Measurements from ENCODE around the gene S100A13.
"Not testable (repeated sequence)": the region's sequence is repeated elsewhere in the genome, so short reads cannot be mapped to it uniquely, and the experiment has no call there.

Gene S100A13

GRCh38 chr1:153649863-153650235 is 22.5 kb upstream of the S100A13 start:
- intact Hi-C loops (cut with DNase I), result loop anchor here (10.0 kb wide), 1 partner anchor 135 kb away; no protein-coding TSS in a partner anchor
- peak; percentile 67 to 97 (median 80) for DNase-seq

DNA sequence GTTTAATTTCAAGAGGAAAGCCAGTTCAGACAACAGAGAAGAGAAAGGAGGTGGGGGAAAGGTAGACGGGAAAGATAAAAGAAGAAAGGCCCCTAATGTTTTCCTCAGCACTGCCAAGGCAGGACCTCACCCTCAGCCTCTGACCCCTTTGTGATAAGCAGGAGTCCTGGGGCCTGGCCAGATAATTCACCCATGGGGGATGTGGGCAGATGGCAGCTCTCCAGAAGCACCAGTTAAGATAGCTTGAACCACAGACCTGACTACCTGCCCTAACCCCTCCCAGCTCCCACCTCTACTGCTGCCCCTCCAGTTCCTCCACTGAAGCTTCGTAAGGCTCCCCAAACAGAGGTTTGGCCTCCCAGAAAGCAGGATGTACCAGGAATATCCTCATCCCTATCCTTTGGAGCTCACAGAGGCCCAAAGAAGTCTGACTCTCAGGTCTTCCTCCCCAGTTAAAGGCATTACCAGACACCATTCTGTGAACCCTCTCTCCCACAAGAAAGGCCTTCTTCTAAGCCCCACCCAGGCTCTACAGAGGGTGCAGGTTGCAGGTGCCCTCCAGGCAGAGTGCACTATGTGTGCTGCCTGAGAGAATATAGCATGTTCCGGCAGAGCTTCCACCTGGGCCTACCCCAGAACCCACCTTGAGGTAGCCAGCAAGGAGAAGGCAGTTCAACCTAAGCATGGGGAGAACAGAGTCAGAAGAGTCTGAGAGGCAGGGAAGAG is 22.0 kb upstream of the S100A13 start:
- intact Hi-C loops (cut with DNase I), result no loop called here
- DNase-seq, result no peak

DNA sequence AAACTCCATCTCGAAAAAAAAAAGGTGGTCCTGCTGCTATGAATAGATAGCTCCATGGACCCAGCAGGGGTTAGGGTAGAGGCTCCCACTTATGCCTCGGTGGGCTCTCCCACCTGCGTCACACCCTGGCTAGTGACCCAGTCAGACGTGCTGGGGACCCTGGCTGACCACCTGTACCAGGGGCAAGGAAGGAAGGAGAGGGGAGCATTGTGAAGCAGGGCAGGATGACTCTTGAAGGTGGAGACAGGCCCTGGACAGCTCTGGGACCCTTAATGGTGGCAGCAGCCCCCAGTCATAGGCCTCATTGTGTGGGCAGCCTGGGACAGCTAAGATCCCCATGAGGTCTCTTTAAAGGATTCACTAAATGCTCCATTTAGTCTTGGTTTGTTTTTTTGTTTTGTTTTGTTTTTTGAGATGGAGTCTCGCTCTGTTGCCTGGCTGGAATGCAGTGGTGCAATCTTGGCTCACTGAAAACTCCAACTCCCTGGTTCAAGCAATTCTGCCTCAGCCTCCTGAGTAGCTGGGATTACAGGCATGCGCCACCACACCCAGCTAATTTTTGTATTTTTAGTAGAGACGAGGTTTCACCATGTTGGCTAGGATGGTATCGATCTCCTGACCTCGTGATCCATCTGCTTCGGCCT is 20.8 kb upstream of the S100A13 start:
- intact Hi-C loops (cut with DNase I), result no loop called here
- no peak for DNase-seq

DNA sequence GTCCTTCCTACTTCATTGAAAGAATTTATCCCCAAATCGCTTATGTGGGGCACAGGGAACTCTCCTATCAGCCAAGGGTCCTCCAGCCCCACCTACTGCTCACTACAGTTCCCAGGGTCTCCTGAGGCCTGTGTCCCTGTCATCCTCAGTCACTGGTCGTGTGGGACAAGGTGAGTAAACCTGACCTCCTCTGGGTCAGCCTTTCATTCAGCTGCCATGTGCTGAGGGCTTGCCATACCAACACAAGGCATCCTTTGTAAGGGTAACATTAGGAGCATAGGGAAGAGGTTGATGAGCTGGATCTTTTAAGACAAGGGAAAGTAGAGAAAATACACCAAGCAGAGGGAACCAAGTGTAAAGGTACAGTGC is 20.0 kb upstream of the S100A13 start:
- intact Hi-C loops (cut with DNase I), result no loop called here
- DNase-seq, result no peak

GRCh38 chr1:153646672-153647345 is 19.5 kb upstream of the S100A13 start:
- intact Hi-C loops (cut with DNase I), result no loop called here
- no peak for DNase-seq

GRCh38 chr1:153643816-153644215 is 16.5 kb upstream of the S100A13 start:
- intact Hi-C loops (cut with DNase I), result no loop called here
- no peak for DNase-seq

- intact Hi-C loops (cut with DNase I), result no loop called here
- DNase-seq, result no peak
These were observed 15.8 kb upstream of the S100A13 start for GRCh38 chr1:153643100-153643499.

DNA sequence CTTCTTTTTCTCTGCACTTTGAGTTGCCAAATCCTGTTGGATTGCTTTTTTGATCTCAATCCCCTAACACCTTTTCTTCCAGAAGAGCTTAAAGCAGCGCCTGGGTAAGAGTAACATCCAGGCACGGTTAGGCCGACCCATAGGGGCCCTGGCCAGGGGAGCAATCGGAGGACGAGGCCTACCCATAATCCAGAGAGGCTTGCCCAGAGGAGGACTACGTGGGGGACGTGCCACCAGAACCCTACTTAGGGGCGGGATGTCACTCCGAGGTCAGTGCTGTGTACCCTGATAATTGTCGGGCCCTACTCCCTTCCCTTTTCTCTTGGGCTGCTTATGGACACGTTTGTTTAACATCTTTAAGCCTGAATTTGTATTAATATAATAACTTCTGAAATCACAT is 14.9 kb upstream of the S100A13 start:
- intact Hi-C loops (cut with DNase I), result no loop called here
- DNase-seq, result no peak

DNA sequence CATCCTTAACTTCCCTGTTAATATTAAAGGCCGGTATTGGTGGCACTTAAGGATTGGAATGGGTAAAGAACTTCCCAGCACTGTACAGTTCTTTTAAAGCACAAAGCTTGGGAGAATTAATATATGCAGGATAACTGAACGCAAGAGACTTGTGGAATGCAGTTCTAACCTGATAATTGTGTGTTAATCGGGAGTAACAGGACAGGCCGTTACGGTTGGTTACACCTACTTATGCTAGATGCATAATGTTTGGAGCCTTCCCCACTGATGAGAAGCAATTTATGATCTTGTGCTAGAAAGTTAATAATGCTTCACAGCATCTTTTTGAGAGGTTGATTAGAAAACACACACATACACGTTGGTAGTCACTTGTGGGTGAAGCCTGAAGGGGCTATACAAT is 13.6 kb upstream of the S100A13 start:
- intact Hi-C loops (cut with DNase I), result no loop called here
- no peak for DNase-seq

GRCh38 chr1:153640213-153640612 is 12.9 kb upstream of the S100A13 start:
- DNase-seq; intact Hi-C loops (cut with DNase I): not testable (repeated sequence)

GRCh38 chr1:153639280-153639679 is 12.0 kb upstream of the S100A13 start:
- intact Hi-C loops (cut with DNase I), result no loop called here
- DNase-seq, result no peak

DNA sequence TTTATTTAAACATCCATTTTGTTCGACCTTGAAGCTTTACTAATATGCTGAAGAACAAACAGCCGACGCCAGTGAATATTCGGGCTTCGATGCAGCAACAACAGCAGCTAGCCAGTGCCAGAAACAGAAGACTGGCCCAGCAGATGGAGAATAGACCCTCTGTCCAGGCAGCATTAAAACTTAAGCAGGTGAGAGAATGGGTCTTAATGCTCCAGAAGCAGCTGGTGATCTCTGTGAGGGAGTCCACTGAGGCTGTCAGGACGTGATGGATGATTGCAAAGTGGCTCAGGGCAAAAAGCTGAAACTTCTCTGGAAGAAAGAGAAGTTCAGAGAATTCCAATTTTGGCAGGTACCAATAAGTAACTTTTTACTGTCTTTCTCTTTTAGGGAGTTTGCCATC is 11.0 kb upstream of the S100A13 start:
- DNase-seq, result no peak
- intact Hi-C loops (cut with DNase I), result no loop called here

DNA sequence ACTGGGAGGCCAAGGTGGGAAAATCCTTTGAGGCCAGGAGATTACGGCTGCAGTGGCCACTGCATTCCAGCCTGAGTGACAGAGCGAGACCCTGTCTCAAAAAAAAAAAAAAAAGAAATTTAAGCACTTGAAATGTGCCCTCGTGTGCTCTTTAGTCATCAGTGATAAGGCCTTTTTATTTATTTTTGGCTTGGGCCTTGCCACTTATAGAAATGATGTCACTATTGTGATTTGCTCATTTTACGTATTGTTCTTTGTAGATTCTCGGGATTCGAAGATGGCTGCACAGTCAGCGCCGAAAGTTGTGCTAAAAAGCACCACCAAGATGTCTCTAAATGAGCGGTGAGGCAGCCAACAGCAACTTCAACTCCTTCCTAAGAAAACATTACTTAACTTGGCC is 9.0 kb upstream of the S100A13 start:
- DNase-seq, result no peak
- intact Hi-C loops (cut with DNase I), result no loop called here

GRCh38 chr1:153635872-153636271 is 8.6 kb upstream of the S100A13 start:
- intact Hi-C loops (cut with DNase I), result no loop called here
- DNase-seq, result no peak

- DNase-seq, result peak; percentile 96 to 100 (median 99)
- intact Hi-C loops (cut with DNase I), result no loop called here
These were observed 6.7 kb upstream of the S100A13 start, which contains the start of gene CHTOP for GRCh38 chr1:153633754-153634665. CHTOP (plus strand) TSS chr1:153634066; CDS start chr1:153636589, 2,523 bp downstream.

GRCh38 chr1:153633161-153633753 is 6.0 kb upstream of the S100A13 start:
- DNase-seq, result peak in 1 of 10 donors; percentile 84
- intact Hi-C loops (cut with DNase I), result no loop called here

DNA sequence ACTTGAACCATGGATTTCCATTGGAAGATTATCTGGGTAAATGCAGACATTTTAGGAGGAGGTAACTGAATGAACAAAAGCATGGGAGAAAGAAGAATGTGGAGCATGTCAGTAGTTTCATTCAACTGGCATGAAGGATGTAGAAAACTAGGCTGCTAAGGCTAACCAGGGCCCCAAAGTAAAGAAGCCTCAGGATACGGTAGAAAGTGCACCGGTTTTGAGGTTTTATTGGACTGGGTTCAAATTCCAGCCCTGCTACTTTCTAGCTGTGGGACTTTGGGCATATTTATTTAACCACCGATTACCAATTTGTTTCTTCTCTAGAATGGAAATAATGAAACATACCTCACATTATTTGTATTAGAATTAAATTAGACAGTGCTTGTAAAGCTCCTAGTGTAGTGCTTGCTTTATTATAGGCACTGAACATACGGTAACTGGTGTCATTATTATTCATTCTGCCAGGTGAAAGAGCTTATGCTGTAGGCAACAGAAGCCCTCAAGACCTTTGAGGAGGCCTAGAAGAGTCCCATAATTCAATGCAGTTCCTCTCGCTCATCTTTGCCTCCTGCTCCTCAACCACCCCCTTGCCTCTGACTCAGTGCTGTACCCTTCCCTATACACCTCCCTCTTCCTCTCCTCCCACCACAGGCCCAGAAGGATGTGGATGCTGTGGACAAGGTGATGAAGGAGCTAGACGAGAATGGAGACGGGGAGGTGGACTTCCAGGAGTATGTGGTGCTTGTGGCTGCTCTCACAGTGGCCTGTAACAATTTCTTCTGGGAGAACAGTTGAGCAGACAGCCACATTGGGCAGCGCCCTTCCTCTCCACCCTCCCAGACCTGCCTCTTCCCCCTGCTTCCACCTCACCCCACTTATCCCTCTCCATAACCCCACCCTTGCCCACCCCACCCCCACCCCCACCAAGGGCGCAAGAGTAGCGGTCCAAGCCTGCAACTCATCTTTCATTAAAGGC is 4.0 kb upstream of the S100A13 start:
- no peak for DNase-seq
- intact Hi-C loops (cut with DNase I), result no loop called here

DNA sequence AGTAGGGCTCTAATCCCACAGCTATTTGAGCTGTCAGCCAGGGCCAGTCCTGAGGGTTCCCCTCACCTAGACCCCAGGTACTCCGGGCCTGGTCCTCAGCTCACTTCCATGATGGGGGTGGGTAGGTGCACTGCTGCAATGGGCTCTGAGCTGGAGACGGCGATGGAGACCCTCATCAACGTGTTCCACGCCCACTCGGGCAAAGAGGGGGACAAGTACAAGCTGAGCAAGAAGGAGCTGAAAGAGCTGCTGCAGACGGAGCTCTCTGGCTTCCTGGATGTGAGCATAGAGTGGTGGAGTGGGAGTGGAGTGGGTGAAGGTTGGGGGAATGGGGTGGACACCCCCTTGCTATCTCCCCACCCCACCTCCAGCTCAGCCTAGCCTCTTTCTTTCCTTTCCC is 3.1 kb upstream of the S100A13 start:
- no peak for DNase-seq
- intact Hi-C loops (cut with DNase I), result no loop called here

- DNase-seq, result peak in 1 of 10 donors; percentile 31
- intact Hi-C loops (cut with DNase I), result loop anchor here (5.0 kb wide), 1 partner anchor 58 kb away; no protein-coding TSS in a partner anchor
These were observed 2.7 kb upstream of the S100A13 start for GRCh38 chr1:153629971-153630370.

Data from posterior cingulate gyrus (tissue), 11 donors.